CD4-positive, alpha-beta T cell treated with Interleukin-15 for 1 hour (primary cell): ENCODE measurements around the gene LRRC37A2.
"Not testable (repeated sequence)": the region's sequence is repeated elsewhere in the genome, so short reads cannot be mapped to it uniquely, and the experiment has no call there.

ENCODE experiments used
- DNase-seq: peaks from one replicate; pipeline ENCODE4 v3.0.0-alpha.2; 2020

Gene LRRC37A2

GRCh38 chr17:46598344-46598931 is 86.2 kb downstream of the LRRC37A2 start:
- DNase-seq: not testable (repeated sequence)

- DNase-seq: not testable (repeated sequence)
Measured at GRCh38 chr17:46600767-46601166, 88.5 kb downstream of the LRRC37A2 start.

- not testable (repeated sequence) for DNase-seq
Measured at GRCh38 chr17:46603125-46603524, 90.9 kb downstream of the LRRC37A2 start.
